GM19239 (cell line): Measurements from ENCODE around the gene ZNF598.

Experiments used
- DNase-seq: peaks from one replicate; pipeline ENCODE4 v3.0.0; 2011; ENCODE audit warnings: low spot score; ENCODE audit not compliant: insufficient read length
- FAIRE-seq: peaks from 2 replicates; lab custom pipeline; 2011; peaks lifted over from hg19 to GRCh38; lab: Jason Lieb, UNC

Gene ZNF598

GRCh38 chr16:1993731-1994131, 15.9 kb downstream of the ZNF598 start:
- no peak for FAIRE-seq
- no peak for DNase-seq

DNA sequence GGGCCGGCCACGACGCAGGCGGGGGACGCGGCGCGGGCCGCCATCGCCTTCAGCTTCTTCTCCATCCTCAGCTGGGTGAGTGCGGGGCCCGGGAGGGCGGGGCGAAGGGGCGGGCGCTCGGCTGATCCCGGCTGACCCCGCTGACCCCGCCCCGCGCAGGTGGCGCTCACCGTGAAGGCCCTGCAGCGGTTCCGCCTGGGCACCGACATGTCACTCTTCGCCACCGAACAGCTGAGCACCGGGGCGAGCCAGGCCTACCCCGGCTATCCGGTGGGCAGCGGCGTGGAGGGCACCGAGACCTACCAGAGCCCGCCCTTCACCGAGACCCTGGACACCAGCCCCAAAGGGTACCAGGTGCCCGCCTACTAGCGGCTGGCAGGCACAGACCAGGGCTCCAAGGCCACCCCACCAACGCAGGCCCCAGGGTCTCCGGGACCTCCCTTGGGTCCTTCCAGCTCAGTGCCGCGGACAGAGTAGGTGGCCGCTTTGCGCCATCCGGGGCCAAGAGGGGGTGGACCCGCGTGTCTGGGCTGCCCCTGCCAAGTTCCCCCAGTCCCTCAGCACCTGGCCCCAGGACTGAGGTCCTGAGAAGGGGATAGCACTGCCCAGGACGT, 16.8 kb downstream of the ZNF598 start:
- DNase-seq (no peak), FAIRE-seq (no peak)

- peak; percentile 99 for DNase-seq
- FAIRE-seq: peak; percentile 95
Measured at GRCh38 chr16:1991948-1992703, 17.5 kb downstream of the ZNF598 start.

GRCh38 chr16:1991588-1991947, 18.1 kb downstream of the ZNF598 start:
- DNase-seq (no peak), FAIRE-seq (no peak)

GRCh38 chr16:1991135-1991551, 18.5 kb downstream of the ZNF598 start:
- peak; percentile 93 for FAIRE-seq
- DNase-seq: peak; percentile 82

GRCh38 chr16:1990351-1991134, 19.1 kb downstream of the ZNF598 start:
- DNase-seq (no peak), FAIRE-seq (peak; percentile 54)

- FAIRE-seq (no peak), DNase-seq (no peak)
Measured at GRCh38 chr16:1990101-1990350, 19.6 kb downstream of the ZNF598 start.

DNA sequence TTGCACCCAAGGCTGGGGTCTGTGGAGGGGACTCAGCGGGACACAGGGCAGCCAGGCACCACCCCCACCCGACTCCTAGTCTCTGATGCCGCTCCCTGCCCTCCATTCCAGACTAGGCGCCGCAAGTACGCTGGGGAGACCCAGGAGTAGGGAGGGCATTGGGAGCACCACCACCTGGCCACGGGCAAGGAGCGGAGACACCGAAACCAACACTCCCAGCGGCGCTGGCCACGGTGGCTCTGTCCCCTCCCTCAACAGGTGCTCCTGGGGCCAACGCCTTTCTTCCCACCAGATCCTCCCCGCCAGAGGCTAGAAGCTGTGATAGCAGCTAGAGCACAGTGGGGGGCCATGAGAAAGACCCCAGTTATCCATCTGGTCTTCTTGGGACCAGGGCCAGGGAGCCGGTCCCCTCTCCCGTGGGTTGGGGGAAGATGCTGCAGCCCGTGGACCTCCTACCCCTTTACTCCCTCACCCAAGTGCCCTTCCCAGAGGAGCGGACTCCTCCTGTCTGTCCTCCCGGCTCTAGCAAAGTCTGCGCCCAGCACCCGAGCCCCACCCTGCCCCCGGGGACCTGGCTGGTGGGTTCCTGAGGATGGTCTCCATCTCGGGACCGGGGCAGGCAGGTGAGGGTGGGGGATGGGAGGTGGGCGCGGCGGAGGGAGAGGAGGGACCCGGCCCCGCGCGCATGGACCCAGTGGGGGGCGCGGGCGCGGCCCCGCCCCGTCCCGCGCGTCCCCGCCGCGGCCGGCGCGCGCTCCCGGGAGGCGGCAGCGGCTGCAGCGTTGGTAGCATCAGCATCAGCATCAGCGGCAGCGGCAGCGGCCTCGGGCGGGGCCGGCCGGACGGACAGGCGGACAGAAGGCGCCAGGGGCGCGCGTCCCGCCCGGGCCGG, 20.2 kb downstream of the ZNF598 start, which contains the start of gene SYNGR3:
SYNGR3 (plus strand) TSS at position 762 of the 892 bp plus-strand sequence. CDS start 133 bp downstream, outside the sequence.
- FAIRE-seq (no peak), DNase-seq (no peak)

DNA sequence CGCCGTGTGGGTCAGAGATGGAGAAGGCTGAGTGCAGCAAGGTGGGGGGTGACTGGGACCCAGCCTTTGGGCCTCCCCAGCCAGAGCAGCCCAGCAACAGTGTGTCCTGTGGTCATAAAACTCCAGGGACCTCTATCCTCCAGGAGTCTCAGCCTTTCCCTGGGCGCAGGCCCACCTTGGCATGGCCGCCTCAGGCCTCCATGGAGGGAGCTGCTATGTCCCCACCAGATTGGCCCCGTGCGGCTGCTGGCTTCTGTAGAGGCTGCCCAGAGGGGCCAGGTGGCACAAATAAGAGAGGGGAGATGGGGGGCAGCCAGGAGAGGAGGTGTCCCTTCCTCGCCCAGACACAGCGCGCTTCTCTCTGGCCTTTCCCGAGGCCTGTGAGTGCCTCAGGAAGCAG, 22.4 kb downstream of the ZNF598 start:
- FAIRE-seq (no peak), DNase-seq (no peak)

GRCh38 chr16:1985466-1986150, 24.0 kb downstream of the ZNF598 start:
- no peak for FAIRE-seq
- DNase-seq: no peak

DNA sequence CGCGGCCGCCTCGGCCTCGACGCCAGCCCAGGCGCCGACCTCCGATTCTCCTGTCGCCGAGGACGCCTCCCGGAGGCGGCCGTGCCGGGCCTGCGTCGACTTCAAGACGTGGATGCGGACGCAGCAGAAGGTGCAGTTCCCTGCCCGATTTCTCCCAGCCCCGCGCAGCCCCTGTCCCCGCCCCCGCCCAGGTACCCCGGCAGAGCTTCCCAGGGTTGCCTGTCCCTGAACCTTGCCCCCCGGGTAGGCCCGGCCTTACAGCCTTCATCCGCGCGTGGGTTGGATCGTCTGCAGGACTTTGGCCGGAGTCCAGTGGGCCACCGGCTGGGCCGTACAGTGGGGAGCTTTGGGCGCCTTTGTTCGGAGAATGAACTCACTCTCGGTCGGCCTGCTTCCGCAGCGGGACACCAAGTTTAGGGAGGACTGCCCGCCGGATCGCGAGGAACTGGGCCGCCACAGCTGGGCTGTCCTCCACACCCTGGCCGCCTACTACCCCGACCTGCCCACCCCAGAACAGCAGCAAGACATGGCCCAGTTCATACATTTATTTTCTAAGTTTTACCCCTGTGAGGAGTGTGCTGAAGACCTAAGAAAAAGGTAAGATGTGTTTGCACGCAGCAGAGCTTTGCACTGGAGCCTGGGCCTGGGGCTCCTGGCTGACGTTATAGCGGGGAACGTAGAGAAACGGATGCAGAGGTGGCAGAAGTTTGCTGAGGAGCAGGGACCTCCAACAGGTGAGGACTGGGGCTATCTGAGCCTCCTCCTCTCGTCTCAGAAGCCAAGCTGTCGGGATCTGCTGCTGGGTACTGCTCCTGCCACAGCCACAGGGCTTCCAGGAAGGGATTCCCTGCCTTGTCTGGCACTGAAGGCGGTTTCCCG, 25.0 kb downstream of the ZNF598 start:
- DNase-seq (no peak), FAIRE-seq (peak; percentile 53)

- FAIRE-seq (peak; percentile 90), DNase-seq (peak; percentile 97)
Measured at GRCh38 chr16:1983544-1984346, 25.9 kb downstream of the ZNF598 start, which contains the start of gene GFER. Gene GFER, plus strand, starts transcription at chr16:1984193. Its CDS starts 26 bp downstream, at chr16:1984219.

DNA sequence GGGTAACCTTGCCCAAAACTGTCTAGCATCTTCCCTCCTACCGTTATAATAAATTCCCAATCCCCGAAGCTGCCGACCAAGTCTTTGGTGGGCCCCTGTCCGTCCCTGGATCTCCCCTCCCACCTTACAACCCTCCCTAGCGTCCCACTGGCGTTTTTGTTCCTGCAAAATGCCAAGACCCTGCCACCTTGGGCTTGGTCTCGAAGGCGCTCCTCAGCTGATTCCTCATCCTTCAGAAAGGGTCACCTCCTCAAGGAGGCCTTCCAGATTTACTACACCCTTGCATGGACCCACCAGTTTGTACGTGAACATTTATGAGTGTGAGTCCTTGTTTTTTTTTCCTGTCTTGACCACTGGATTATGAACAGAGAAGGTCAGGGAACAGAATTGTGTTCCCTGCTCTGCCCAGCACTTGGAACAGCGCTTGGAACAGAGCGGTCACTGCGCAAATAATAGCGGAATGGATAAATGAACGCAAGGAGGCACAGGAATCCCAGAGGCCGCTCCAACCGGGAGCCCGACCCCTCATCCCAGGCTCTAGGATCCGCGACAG, 26.6 kb downstream of the ZNF598 start:
- DNase-seq: no peak
- no peak for FAIRE-seq

- FAIRE-seq (no peak), DNase-seq (no peak)
Measured at GRCh38 chr16:1982013-1982433, 27.6 kb downstream of the ZNF598 start.

- FAIRE-seq: no peak
- DNase-seq: no peak
Measured at GRCh38 chr16:1981398-1981836, 28.2 kb downstream of the ZNF598 start, which contains the start of gene NOXO1. Gene NOXO1, minus strand, starts transcription at chr16:1981469. Its CDS starts 290 bp downstream, at chr16:1981179.

- DNase-seq (no peak), FAIRE-seq (no peak)
Measured at GRCh38 chr16:1980770-1981087, 28.9 kb downstream of the ZNF598 start.

- FAIRE-seq (no peak), DNase-seq (no peak)
Measured at GRCh38 chr16:1980030-1980769, 29.4 kb downstream of the ZNF598 start.
